GM19099 (cell line): ENCODE measurements around the gene COASY.
"Not testable (repeated sequence)": the region's sequence is repeated elsewhere in the genome, so short reads cannot be mapped to it uniquely, and the experiment has no call there.

Source experiments
- POLR2A ChIP-seq: IDR thresholded peaks from 3 replicates; pipeline ENCODE4 v1.6.1; 2011; ENCODE audit warnings: low read depth; ENCODE audit not compliant: insufficient read length; ENCODE audit errors: extremely low read depth

The COASY gene

GRCh38 chr17:42543190-42544079 lies 18.5 kb upstream of the COASY start:
- TF ChIP-seq POLR2A = no peak

GRCh38 chr17:42544874-42545283 lies 17.1 kb upstream of the COASY start:
- TF ChIP-seq POLR2A = no peak

- no peak for TF ChIP-seq POLR2A
These were observed 14.9 kb upstream of the COASY start for GRCh38 chr17:42547001-42547461.

- TF ChIP-seq POLR2A = no peak
These were observed 14.3 kb upstream of the COASY start for GRCh38 chr17:42547698-42548069.

GRCh38 chr17:42548070-42548837 lies 13.7 kb upstream of the COASY start:
- TF ChIP-seq POLR2A = peak; percentile 5

- no peak for TF ChIP-seq POLR2A
These were observed 12.8 kb upstream of the COASY start for GRCh38 chr17:42548993-42549755.

- not testable (repeated sequence) for TF ChIP-seq POLR2A
These were observed 9.2 kb upstream of the COASY start, which contains the start of gene HSD17B1 for GRCh38 chr17:42552736-42553135. TSS of gene HSD17B1 (plus strand) at chr17:42552923. CDS start at chr17:42552934, 11 bp downstream.

GRCh38 chr17:42553161-42553818 lies 8.7 kb upstream of the COASY start:
- no peak for TF ChIP-seq POLR2A

GRCh38 chr17:42553866-42554249 lies 8.1 kb upstream of the COASY start:
- no peak for TF ChIP-seq POLR2A

- peak; percentile 80 for TF ChIP-seq POLR2A
These were observed 7.5 kb upstream of the COASY start for GRCh38 chr17:42554250-42555121.

- TF ChIP-seq POLR2A = no peak
These were observed 6.8 kb upstream of the COASY start for GRCh38 chr17:42555122-42555622.

- TF ChIP-seq POLR2A = no peak
These were observed 2.9 kb upstream of the COASY start for GRCh38 chr17:42559075-42559474.

- no peak for TF ChIP-seq POLR2A
These were observed 1.7 kb upstream of the COASY start for GRCh38 chr17:42560246-42560645.

- TF ChIP-seq POLR2A = no peak
These were observed 617 bp downstream of the COASY start for GRCh38 chr17:42562388-42563142.
